Activated naive CD8-positive, alpha-beta T cell treated with anti-CD3 and anti-CD28 coated beads, Interleukin-2, amount 10 ng/mL, durations not matched to agents 7 days and 5 days (primary cell): ENCODE measurements around the gene TMEM235. TPM values are rescaled to one million over a fixed set of nuclear protein-coding genes. Genes with fewer than 3 reads are reported as not detected.

ENCODE experiments used
- ATAC-seq: fragments of 150-1000 bp; cut with Tn5 transposase; one replicate; pipeline ENCODE4 v1.10.0; 2021; ENCODE audit warnings: low read depth, moderate library complexity
- POLR2A ChIA-PET: fragments of 350-600 bp; sonication (Branson Sonifier 250); formaldehyde crosslinking; loops from one replicate; lab custom pipeline; 2021; ENCODE audit warnings: antibody characterized with exemption; lab: Charles Lee
- DNase-seq: peaks from one replicate; pipeline ENCODE4 v3.0.0; 2021
- H3K27ac Mint-ChIP-seq: one replicate; pipeline ENCODE4 v1.8.0; 2022; ENCODE audit warnings: mild to moderate bottlenecking, mixed read lengths
- H3K27me3 Mint-ChIP-seq: one replicate; pipeline ENCODE4 v1.8.0; 2022; ENCODE audit warnings: mild to moderate bottlenecking, moderate library complexity, mixed read lengths
- H3K36me3 Mint-ChIP-seq: one replicate; pipeline ENCODE4 v1.8.0; 2021; ENCODE audit warnings: mild to moderate bottlenecking, mixed read lengths
- H3K4me1 Mint-ChIP-seq: one replicate; pipeline ENCODE4 v1.8.0; 2021; ENCODE audit warnings: mixed read lengths
- H3K4me3 Mint-ChIP-seq: one replicate; pipeline ENCODE4 v1.8.0; 2022; ENCODE audit warnings: mild to moderate bottlenecking, moderate library complexity, mixed read lengths
- H3K9me3 Mint-ChIP-seq: one replicate; pipeline ENCODE4 v1.8.0; 2021; ENCODE audit warnings: mixed read lengths
- total RNA-seq, 2 experiments: library from RNA; stranded (reverse); gene quantifications; one replicate each; pipeline ENCODE4 v1.2.3, GENCODE V29; 2021

The TMEM235 gene
- total RNA-seq, 2 experiments from 2014 or later = not detected

- H3K9me3 Mint-ChIP-seq = no peaks in the 10 kb centered on the region
- DNase-seq (no peak), ATAC-seq (no peak)
- no peaks in the 10 kb centered on the region for H3K4me1 Mint-ChIP-seq
- H3K4me3 Mint-ChIP-seq = no peak overlapping the region
- POLR2A ChIA-PET = no interaction called here
- no peak overlapping the region for H3K27ac Mint-ChIP-seq
- peaks cover 4% of the 10 kb centered on the region for H3K36me3 Mint-ChIP-seq
- H3K27me3 Mint-ChIP-seq = no peaks in the 10 kb centered on the region
Observed at GRCh38 chr17:78204387-78205123, 26.9 kb upstream of the TMEM235 start.

GRCh38 chr17:78205124-78205775, 26.2 kb upstream of the TMEM235 start:
- H3K9me3 Mint-ChIP-seq = no peaks in the 10 kb centered on the region
- peaks cover 4% of the 10 kb centered on the region for H3K36me3 Mint-ChIP-seq
- no peak for ATAC-seq
- no peak overlapping the region for H3K4me3 Mint-ChIP-seq
- no peaks in the 10 kb centered on the region for H3K4me1 Mint-ChIP-seq
- POLR2A ChIA-PET = interaction anchor here (1.0 kb wide), 1 partner anchor 124 kb away, joined by 9 read pairs; no protein-coding TSS in a partner anchor
- no peak overlapping the region for H3K27ac Mint-ChIP-seq
- no peaks in the 10 kb centered on the region for H3K27me3 Mint-ChIP-seq
- no peak for DNase-seq

GRCh38 chr17:78206298-78206697, 25.1 kb upstream of the TMEM235 start:
- Mint-ChIP-seq H3K27me3 (no peaks in the 10 kb centered on the region), H3K4me3 (no peak overlapping the region), H3K36me3 (peaks cover 4% of the 10 kb centered on the region), H3K4me1 (no peaks in the 10 kb centered on the region), H3K9me3 (no peaks in the 10 kb centered on the region), H3K27ac (no peak overlapping the region)
- ATAC-seq (no peak), DNase-seq (no peak)
- POLR2A ChIA-PET = interaction anchor here (0.7 to 1.0 kb wide), 3 partner anchors 30 to 560 kb away, joined by 7 to 9 read pairs (median 8); no protein-coding TSS in a partner anchor

- no peak overlapping the region for H3K27ac Mint-ChIP-seq
- H3K36me3 Mint-ChIP-seq = peaks cover 4% of the 10 kb centered on the region
- H3K9me3 Mint-ChIP-seq = no peaks in the 10 kb centered on the region
- POLR2A ChIA-PET = no interaction called here
- DNase-seq = no peak
- no peak for ATAC-seq
- no peaks in the 10 kb centered on the region for H3K27me3 Mint-ChIP-seq
- H3K4me3 Mint-ChIP-seq = no peak overlapping the region
- no peaks in the 10 kb centered on the region for H3K4me1 Mint-ChIP-seq
Observed at GRCh38 chr17:78208486-78208885, 22.9 kb upstream of the TMEM235 start.

GRCh38 chr17:78210111-78210510, 21.3 kb upstream of the TMEM235 start:
- no peaks in the 10 kb centered on the region for H3K9me3 Mint-ChIP-seq
- no peak for ATAC-seq
- no peak overlapping the region for H3K4me3 Mint-ChIP-seq
- no peaks in the 10 kb centered on the region for H3K27me3 Mint-ChIP-seq
- no peak overlapping the region for H3K27ac Mint-ChIP-seq
- H3K4me1 Mint-ChIP-seq = peaks cover 1% of the 10 kb centered on the region
- POLR2A ChIA-PET = no interaction called here
- no peaks in the 10 kb centered on the region for H3K36me3 Mint-ChIP-seq
- DNase-seq = no peak

DNA sequence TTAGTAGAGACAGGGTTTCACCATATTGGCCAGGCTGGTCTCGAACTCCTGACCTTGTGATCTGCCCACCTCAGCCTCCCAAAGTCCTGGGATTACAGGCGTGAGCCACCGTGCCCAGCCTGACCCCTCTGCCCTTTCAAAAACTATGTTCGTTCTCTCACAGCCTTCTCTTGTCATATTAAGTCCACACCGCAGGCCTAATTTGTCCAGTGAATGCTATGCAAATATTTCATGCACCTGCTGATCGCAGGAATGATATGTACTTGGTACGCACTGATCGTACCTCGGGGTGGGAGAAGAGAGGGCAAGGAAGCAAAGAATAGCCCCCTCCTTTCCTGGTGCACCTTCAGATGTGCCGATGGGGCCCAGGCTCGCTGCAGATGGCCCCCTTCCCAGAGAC, 20.4 kb upstream of the TMEM235 start:
- Mint-ChIP-seq H3K27me3 (no peaks in the 10 kb centered on the region), H3K4me1 (peaks cover 6% of the 10 kb centered on the region), H3K4me3 (no peak overlapping the region), H3K9me3 (no peaks in the 10 kb centered on the region), H3K27ac (no peak overlapping the region), H3K36me3 (peaks cover 2% of the 10 kb centered on the region)
- DNase-seq (no peak), ATAC-seq (no peak)
- POLR2A ChIA-PET = no interaction called here

DNA sequence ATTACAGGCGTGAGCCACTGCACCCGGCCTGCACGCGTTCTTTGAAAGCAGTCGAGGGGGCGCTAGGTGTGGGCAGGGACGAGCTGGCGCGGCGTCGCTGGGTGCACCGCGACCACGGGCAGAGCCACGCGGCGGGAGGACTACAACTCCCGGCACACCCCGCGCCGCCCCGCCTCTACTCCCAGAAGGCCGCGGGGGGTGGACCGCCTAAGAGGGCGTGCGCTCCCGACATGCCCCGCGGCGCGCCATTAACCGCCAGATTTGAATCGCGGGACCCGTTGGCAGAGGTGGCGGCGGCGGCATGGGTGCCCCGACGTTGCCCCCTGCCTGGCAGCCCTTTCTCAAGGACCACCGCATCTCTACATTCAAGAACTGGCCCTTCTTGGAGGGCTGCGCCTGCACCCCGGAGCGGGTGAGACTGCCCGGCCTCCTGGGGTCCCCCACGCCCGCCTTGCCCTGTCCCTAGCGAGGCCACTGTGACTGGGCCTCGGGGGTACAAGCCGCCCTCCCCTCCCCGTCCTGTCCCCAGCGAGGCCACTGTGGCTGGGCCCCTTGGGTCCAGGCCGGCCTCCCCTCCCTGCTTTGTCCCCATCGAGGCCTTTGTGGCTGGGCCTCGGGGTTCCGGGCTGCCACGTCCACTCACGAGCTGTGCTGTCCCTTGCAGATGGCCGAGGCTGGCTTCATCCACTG, 17.3 kb upstream of the TMEM235 start, which contains the start of gene BIRC5:
TSS of gene BIRC5 (plus strand) at position 238 of the 690 bp plus-strand sequence. CDS start at position 302, 64 bp downstream.
- H3K4me1 Mint-ChIP-seq = peaks cover 14% of the 10 kb centered on the region
- DNase-seq = peak; percentile 95
- H3K27ac Mint-ChIP-seq = peak within 1 kb of the TSS; percentile 95
- POLR2A ChIA-PET = interaction anchor here (0.8 to 1.6 kb wide), 4 partner anchors 11 to 98 kb away, joined by 4 to 6 read pairs (median 4); partner anchors contain the start of genes AFMID and TK1
- no peaks in the 10 kb centered on the region for H3K9me3 Mint-ChIP-seq
- H3K4me3 Mint-ChIP-seq = peak within 1 kb of the TSS; percentile 97
- ATAC-seq = peak; percentile 98
- H3K36me3 Mint-ChIP-seq = peaks cover 15% of the 10 kb centered on the region
- H3K27me3 Mint-ChIP-seq = no peaks in the 10 kb centered on the region

GRCh38 chr17:78214706-78215061, 16.7 kb upstream of the TMEM235 start:
- DNase-seq = no peak
- POLR2A ChIA-PET = interaction anchor here (0.5 to 1.6 kb wide), 5 partner anchors 11 to 564 kb away, joined by 4 to 7 read pairs (median 5); partner anchors contain the start of genes AFMID and TK1
- peaks cover 20% of the 10 kb centered on the region for H3K36me3 Mint-ChIP-seq
- peak overlapping the region; percentile 95 for H3K27ac Mint-ChIP-seq
- peak overlapping the region; percentile 97 for H3K4me3 Mint-ChIP-seq
- H3K27me3 Mint-ChIP-seq = no peaks in the 10 kb centered on the region
- ATAC-seq = no peak
- no peaks in the 10 kb centered on the region for H3K9me3 Mint-ChIP-seq
- peaks cover 17% of the 10 kb centered on the region for H3K4me1 Mint-ChIP-seq

DNA sequence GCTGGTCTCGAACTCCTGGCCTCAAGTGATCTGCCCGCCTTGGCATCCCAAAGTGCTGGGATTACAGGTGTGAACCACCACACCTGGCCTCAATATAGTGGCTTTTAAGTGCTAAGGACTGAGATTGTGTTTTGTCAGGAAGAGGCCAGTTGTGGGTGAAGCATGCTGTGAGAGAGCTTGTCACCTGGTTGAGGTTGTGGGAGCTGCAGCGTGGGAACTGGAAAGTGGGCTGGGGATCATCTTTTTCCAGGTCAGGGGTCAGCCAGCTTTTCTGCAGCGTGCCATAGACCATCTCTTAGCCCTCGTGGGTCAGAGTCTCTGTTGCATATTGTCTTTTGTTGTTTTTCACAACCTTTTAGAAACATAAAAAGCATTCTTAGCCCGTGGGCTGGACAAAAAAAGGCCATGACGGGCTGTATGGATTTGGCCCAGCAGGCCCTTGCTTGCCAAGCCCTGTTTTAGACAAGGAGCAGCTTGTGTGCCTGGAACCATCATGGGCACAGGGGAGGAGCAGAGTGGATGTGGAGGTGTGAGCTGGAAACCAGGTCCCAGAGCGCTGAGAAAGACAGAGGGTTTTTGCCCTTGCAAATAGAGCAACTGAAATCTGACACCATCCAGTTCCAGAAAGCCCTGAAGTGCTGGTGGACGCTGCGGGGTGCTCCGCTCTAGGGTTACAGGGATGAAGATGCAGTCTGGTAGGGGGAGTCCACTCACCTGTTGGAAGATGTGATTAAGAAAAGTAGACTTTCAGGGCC, 11.9 kb upstream of the TMEM235 start:
- DNase-seq (no peak), ATAC-seq (no peak)
- Mint-ChIP-seq H3K4me1 (peaks cover 18% of the 10 kb centered on the region), H3K27ac (no peak overlapping the region), H3K27me3 (no peaks in the 10 kb centered on the region), H3K36me3 (peaks cover 26% of the 10 kb centered on the region), H3K9me3 (no peaks in the 10 kb centered on the region), H3K4me3 (no peak overlapping the region)
- POLR2A ChIA-PET = interaction anchor here (0.6 to 1.0 kb wide), 2 partner anchors 39 to 92 kb away, joined by 3 read pairs; no protein-coding TSS in a partner anchor

GRCh38 chr17:78223061-78223460, 8.4 kb upstream of the TMEM235 start:
- no peak overlapping the region for H3K4me3 Mint-ChIP-seq
- no peaks in the 10 kb centered on the region for H3K9me3 Mint-ChIP-seq
- no peak for DNase-seq
- H3K36me3 Mint-ChIP-seq = peaks cover 17% of the 10 kb centered on the region
- H3K27ac Mint-ChIP-seq = no peak overlapping the region
- no peak for ATAC-seq
- H3K4me1 Mint-ChIP-seq = peaks cover 11% of the 10 kb centered on the region
- peaks cover 4% of the 10 kb centered on the region for H3K27me3 Mint-ChIP-seq
- POLR2A ChIA-PET = interaction anchor here (1.1 kb wide), 1 partner anchor 102 kb away, joined by 3 read pairs; no protein-coding TSS in a partner anchor

DNA sequence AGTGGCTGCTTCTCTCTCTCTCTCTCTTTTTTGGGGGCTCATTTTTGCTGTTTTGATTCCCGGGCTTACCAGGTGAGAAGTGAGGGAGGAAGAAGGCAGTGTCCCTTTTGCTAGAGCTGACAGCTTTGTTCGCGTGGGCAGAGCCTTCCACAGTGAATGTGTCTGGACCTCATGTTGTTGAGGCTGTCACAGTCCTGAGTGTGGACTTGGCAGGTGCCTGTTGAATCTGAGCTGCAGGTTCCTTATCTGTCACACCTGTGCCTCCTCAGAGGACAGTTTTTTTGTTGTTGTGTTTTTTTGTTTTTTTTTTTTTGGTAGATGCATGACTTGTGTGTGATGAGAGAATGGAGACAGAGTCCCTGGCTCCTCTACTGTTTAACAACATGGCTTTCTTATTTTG, 7.7 kb upstream of the TMEM235 start:
- no peak overlapping the region for H3K4me3 Mint-ChIP-seq
- H3K4me1 Mint-ChIP-seq = peaks cover 9% of the 10 kb centered on the region
- peaks cover 14% of the 10 kb centered on the region for H3K36me3 Mint-ChIP-seq
- no peak overlapping the region for H3K27ac Mint-ChIP-seq
- H3K9me3 Mint-ChIP-seq = no peaks in the 10 kb centered on the region
- H3K27me3 Mint-ChIP-seq = peaks cover 10% of the 10 kb centered on the region
- ATAC-seq = no peak
- POLR2A ChIA-PET = interaction anchor here (1.1 kb wide), 1 partner anchor 103 kb away, joined by 3 read pairs; no protein-coding TSS in a partner anchor
- DNase-seq = no peak

GRCh38 chr17:78224231-78225087, 7.0 kb upstream of the TMEM235 start:
- Mint-ChIP-seq H3K4me3 (no peak overlapping the region), H3K27ac (no peak overlapping the region), H3K9me3 (no peaks in the 10 kb centered on the region), H3K36me3 (peaks cover 8% of the 10 kb centered on the region), H3K27me3 (peaks cover 16% of the 10 kb centered on the region), H3K4me1 (peaks cover 7% of the 10 kb centered on the region)
- no peak for ATAC-seq
- DNase-seq = no peak
- POLR2A ChIA-PET = interaction anchor here (1.9 kb wide), 1 partner anchor 10 kb away, joined by 4 read pairs; no protein-coding TSS in a partner anchor
